Measurements from ENCODE around the gene AKT1S1.

Gene AKT1S1

GRCh38 chr19:49870309-49870901 lies 6.8 kb downstream of the AKT1S1 start:
- Mint-ChIP-seq H3K4me1 (ENCODE audit: low read depth) (peaks cover 40% of the 10 kb centered on the region), H3K9me3 (no peaks in the 10 kb centered on the region), H3K27ac (peak overlapping the region; percentile 73), H3K36me3 (ENCODE audit: low read depth) (peaks cover 13% of the 10 kb centered on the region), H3K4me3 (peak overlapping the region; percentile 72), H3K27me3 (ENCODE audit: low read depth) (no peaks in the 10 kb centered on the region)

- no peaks in the 10 kb centered on the region for H3K27me3 Mint-ChIP-seq (ENCODE audit: low read depth)
- peak overlapping the region; percentile 72 for H3K4me3 Mint-ChIP-seq
- peaks cover 39% of the 10 kb centered on the region for H3K4me1 Mint-ChIP-seq (ENCODE audit: low read depth)
- H3K36me3 Mint-ChIP-seq (ENCODE audit: low read depth) = peaks cover 17% of the 10 kb centered on the region
- H3K27ac Mint-ChIP-seq = peak overlapping the region; percentile 73
- no peaks in the 10 kb centered on the region for H3K9me3 Mint-ChIP-seq
Observed at GRCh38 chr19:49869484-49870308, 7.5 kb downstream of the AKT1S1 start.

- Mint-ChIP-seq H3K27ac (no peak overlapping the region), H3K4me1 (ENCODE audit: low read depth) (peaks cover 39% of the 10 kb centered on the region), H3K9me3 (no peaks in the 10 kb centered on the region), H3K4me3 (no peak overlapping the region), H3K27me3 (ENCODE audit: low read depth) (no peaks in the 10 kb centered on the region), H3K36me3 (ENCODE audit: low read depth) (peaks cover 24% of the 10 kb centered on the region)
Observed at GRCh38 chr19:49869009-49869483, 8.1 kb downstream of the AKT1S1 start.

- no peaks in the 10 kb centered on the region for H3K9me3 Mint-ChIP-seq
- H3K27ac Mint-ChIP-seq = no peak within 1 kb of the TSS
- peaks cover 39% of the 10 kb centered on the region for H3K4me1 Mint-ChIP-seq (ENCODE audit: low read depth)
- H3K27me3 Mint-ChIP-seq (ENCODE audit: low read depth) = no peaks in the 10 kb centered on the region
- H3K36me3 Mint-ChIP-seq (ENCODE audit: low read depth) = peaks cover 31% of the 10 kb centered on the region
- H3K4me3 Mint-ChIP-seq = peak within 1 kb of the TSS; percentile 98
Observed at GRCh38 chr19:49866933-49867782, 10.0 kb downstream of the AKT1S1 start, which contains the start of gene PNKP. Gene PNKP, minus strand, starts transcription at chr19:49867576. Its CDS starts 372 bp downstream, at chr19:49867204.

- H3K27ac Mint-ChIP-seq = no peak overlapping the region
- peaks cover 30% of the 10 kb centered on the region for H3K36me3 Mint-ChIP-seq (ENCODE audit: low read depth)
- peak overlapping the region; percentile 7 for H3K4me3 Mint-ChIP-seq
- H3K27me3 Mint-ChIP-seq (ENCODE audit: low read depth) = no peaks in the 10 kb centered on the region
- peaks cover 28% of the 10 kb centered on the region for H3K4me1 Mint-ChIP-seq (ENCODE audit: low read depth)
- H3K9me3 Mint-ChIP-seq = no peaks in the 10 kb centered on the region
Observed at GRCh38 chr19:49864890-49865289, 12.3 kb downstream of the AKT1S1 start.

- Mint-ChIP-seq H3K4me1 (ENCODE audit: low read depth) (peaks cover 28% of the 10 kb centered on the region), H3K9me3 (no peaks in the 10 kb centered on the region), H3K27ac (no peak overlapping the region), H3K36me3 (ENCODE audit: low read depth) (peaks cover 32% of the 10 kb centered on the region), H3K4me3 (no peak overlapping the region), H3K27me3 (ENCODE audit: low read depth) (no peaks in the 10 kb centered on the region)
Observed at GRCh38 chr19:49863935-49864320, 13.2 kb downstream of the AKT1S1 start.

GRCh38 chr19:49863254-49863934 lies 13.8 kb downstream of the AKT1S1 start:
- Mint-ChIP-seq H3K27ac (no peak overlapping the region), H3K9me3 (no peaks in the 10 kb centered on the region), H3K36me3 (ENCODE audit: low read depth) (peaks cover 32% of the 10 kb centered on the region), H3K27me3 (ENCODE audit: low read depth) (no peaks in the 10 kb centered on the region), H3K4me1 (ENCODE audit: low read depth) (peaks cover 27% of the 10 kb centered on the region), H3K4me3 (peak overlapping the region; percentile 19)

- Mint-ChIP-seq H3K36me3 (ENCODE audit: low read depth) (peaks cover 32% of the 10 kb centered on the region), H3K4me3 (no peak overlapping the region)
Observed at GRCh38 chr19:49862391-49863253, 14.5 kb downstream of the AKT1S1 start.

GRCh38 chr19:49861541-49862378 lies 15.4 kb downstream of the AKT1S1 start:
- H3K4me3 Mint-ChIP-seq = no peak overlapping the region
- H3K4me1 Mint-ChIP-seq (ENCODE audit: low read depth) = peaks cover 20% of the 10 kb centered on the region
- H3K27ac Mint-ChIP-seq = no peak overlapping the region

More at GRCh38 chr19:49862391-49863253, 14.5 kb downstream of the AKT1S1 start:
- peaks cover 24% of the 10 kb centered on the region for H3K4me1 Mint-ChIP-seq (ENCODE audit: low read depth)
- H3K9me3 Mint-ChIP-seq = no peaks in the 10 kb centered on the region
- no peaks in the 10 kb centered on the region for H3K27me3 Mint-ChIP-seq (ENCODE audit: low read depth)
- H3K27ac Mint-ChIP-seq = no peak overlapping the region

GRCh38 chr19:49861107-49861506 lies 16.0 kb downstream of the AKT1S1 start:
- Mint-ChIP-seq H3K27me3 (ENCODE audit: low read depth) (no peaks in the 10 kb centered on the region), H3K27ac (no peak overlapping the region), H3K36me3 (ENCODE audit: low read depth) (peaks cover 26% of the 10 kb centered on the region)

More at GRCh38 chr19:49861541-49862378, 15.4 kb downstream of the AKT1S1 start:
- Mint-ChIP-seq H3K9me3 (no peaks in the 10 kb centered on the region), H3K27me3 (ENCODE audit: low read depth) (no peaks in the 10 kb centered on the region), H3K36me3 (ENCODE audit: low read depth) (peaks cover 31% of the 10 kb centered on the region)

GRCh38 chr19:49860336-49861102 lies 16.6 kb downstream of the AKT1S1 start:
- peaks cover 8% of the 10 kb centered on the region for H3K4me1 Mint-ChIP-seq (ENCODE audit: low read depth)
- H3K4me3 Mint-ChIP-seq = no peak overlapping the region

More at GRCh38 chr19:49861107-49861506, 16.0 kb downstream of the AKT1S1 start:
- Mint-ChIP-seq H3K4me1 (ENCODE audit: low read depth) (peaks cover 13% of the 10 kb centered on the region), H3K9me3 (no peaks in the 10 kb centered on the region), H3K4me3 (no peak overlapping the region)

More at GRCh38 chr19:49860336-49861102, 16.6 kb downstream of the AKT1S1 start:
- Mint-ChIP-seq H3K27me3 (ENCODE audit: low read depth) (no peaks in the 10 kb centered on the region), H3K36me3 (ENCODE audit: low read depth) (peaks cover 23% of the 10 kb centered on the region), H3K27ac (no peak overlapping the region), H3K9me3 (no peaks in the 10 kb centered on the region)
